Ascending aorta (tissue), 2 donors: ENCODE data around the gene SLCO2A1. TPM values are rescaled to one million over a fixed set of nuclear protein-coding genes. Genes with fewer than 3 reads are reported as not detected.

Source experiments
- DNase-seq, 2 donors: peaks; one replicate each; pipeline ENCODE4 v3.0.0-alpha.2; 2019; ENCODE audit warnings: low spot score in 2 of 2
- H3K27ac ChIP-seq, 2 donors: fragments of 200-600 bp; sonication (generic); one replicate each; pipeline ENCODE4 v1.5.1; 2016 to 2017; ENCODE audit warnings: mild to moderate bottlenecking in 1 of 2
- H3K27me3 ChIP-seq: fragments of 200-600 bp; sonication (generic); one replicate; pipeline ENCODE4 v1.5.1; 2017
- H3K36me3 ChIP-seq, 2 donors: fragments of 200-600 bp; sonication (generic); one replicate each; pipeline ENCODE4 v1.5.1; 2016
- H3K4me1 ChIP-seq, 2 donors: fragments of 200-600 bp; sonication (generic); one replicate each; pipeline ENCODE4 v1.5.1; 2016 to 2017; ENCODE audit warnings: mild to moderate bottlenecking in 1 of 2
- H3K4me3 ChIP-seq, 2 donors: fragments of 200-600 bp; sonication (generic); one replicate each; pipeline ENCODE4 v1.5.1; 2016 to 2017; ENCODE audit warnings: mild to moderate bottlenecking in 1 of 2
- H3K9me3 ChIP-seq, 2 donors: fragments of 200-600 bp; sonication (generic); one replicate each; pipeline ENCODE4 v1.5.1; 2016
- CTCF ChIP-seq, 3 experiments: fragments of 200-600 bp in 2 of 3; fragments of 450-650 bp in 1 of 3; sonication (generic) in 2 of 3; IDR thresholded peaks; one replicate each; pipeline ENCODE4 v1.5.1; 2016 to 2019; ENCODE audit warnings: antibody characterized with exemption in 3 of 3, mild to moderate bottlenecking in 1 of 3, moderate library complexity in 1 of 3
- intact Hi-C: fragments of 100-400 bp; cut with DNase I; formaldehyde crosslinking; loops from one replicate; pipeline ENCODE4 v1.15.1; 2023
- total RNA-seq: library from RNA; depleted of rRNA; stranded (reverse); fragments of >200 nt; gene quantifications from one replicate; pipeline ENCODE4 v1.1.0, GENCODE V29; 2016

SLCO2A1 gene
- total RNA-seq, 1 donor from 2014 or later, result 111 TPM

- intact Hi-C loops, result no loop called here
- Histone ChIP-seq H3K4me1 (no peaks in the 10 kb centered on the region), H3K27me3 (no peaks in the 10 kb centered on the region), H3K4me3 (no peak overlapping the region), H3K36me3 (no peaks in the 10 kb centered on the region), H3K9me3 (no peaks in the 10 kb centered on the region), H3K27ac (no peak overlapping the region)
- no peak for DNase-seq
- no peak for TF ChIP-seq CTCF (IDR thresholded peaks at IDR 0.05)
Measured at GRCh38 chr3:133983126-133983525, 46.6 kb downstream of the SLCO2A1 start.

- intact Hi-C loops, result no loop called here
- Histone ChIP-seq H3K4me3 (no peak overlapping the region), H3K36me3 (no peaks in the 10 kb centered on the region), H3K27ac (no peak overlapping the region), H3K9me3 (no peaks in the 10 kb centered on the region), H3K4me1 (no peaks in the 10 kb centered on the region), H3K27me3 (no peaks in the 10 kb centered on the region)
- TF ChIP-seq CTCF (IDR thresholded peaks at IDR 0.05), result no peak
- DNase-seq, result no peak
Measured at GRCh38 chr3:133980550-133980949, 49.2 kb downstream of the SLCO2A1 start.

GRCh38 chr3:133980035-133980434 lies 49.7 kb downstream of the SLCO2A1 start:
- Histone ChIP-seq H3K27ac (no peak overlapping the region), H3K4me1 (no peaks in the 10 kb centered on the region), H3K27me3 (no peaks in the 10 kb centered on the region), H3K4me3 (no peak overlapping the region), H3K9me3 (no peaks in the 10 kb centered on the region), H3K36me3 (no peaks in the 10 kb centered on the region)
- DNase-seq, result no peak
- TF ChIP-seq CTCF (IDR thresholded peaks at IDR 0.05), result no peak
- intact Hi-C loops, result no loop called here

- Histone ChIP-seq H3K36me3 (no peaks in the 10 kb centered on the region), H3K4me1 (no peaks in the 10 kb centered on the region), H3K4me3 (no peak overlapping the region), H3K27me3 (no peaks in the 10 kb centered on the region), H3K27ac (no peak overlapping the region), H3K9me3 (no peaks in the 10 kb centered on the region)
- DNase-seq, result no peak
- no peak for TF ChIP-seq CTCF (IDR thresholded peaks at IDR 0.05)
- intact Hi-C loops, result no loop called here
Measured at GRCh38 chr3:133979553-133979952, 50.2 kb downstream of the SLCO2A1 start.

- Histone ChIP-seq H3K4me3 (no peak overlapping the region), H3K9me3 (no peaks in the 10 kb centered on the region), H3K36me3 (no peaks in the 10 kb centered on the region), H3K4me1 (no peaks in the 10 kb centered on the region), H3K27ac (no peak overlapping the region), H3K27me3 (no peaks in the 10 kb centered on the region)
- TF ChIP-seq CTCF (IDR thresholded peaks at IDR 0.05), result no peak
- no peak for DNase-seq
- intact Hi-C loops, result no loop called here
Measured at GRCh38 chr3:133977568-133977967, 52.2 kb downstream of the SLCO2A1 start.
